Nephron progenitor cell (in vitro differentiated cells): ENCODE data around the gene RPGR.

Experiments used
- DNase-seq: peaks from one replicate; pipeline ENCODE4 v3.0.0; 2021
- H3K27ac Mint-ChIP-seq: 2 replicates; pipeline ENCODE4 v1.8.0; 2021; ENCODE audit warnings: mild to moderate bottlenecking, moderate library complexity, mixed read lengths
- H3K27me3 Mint-ChIP-seq: 2 replicates; pipeline ENCODE4 v1.8.0; 2021; ENCODE audit warnings: mild to moderate bottlenecking, low read depth, mixed read lengths; ENCODE audit not compliant: poor library complexity
- H3K36me3 Mint-ChIP-seq: 2 replicates; pipeline ENCODE4 v1.8.0; 2021; ENCODE audit warnings: low read depth, mixed read lengths
- H3K4me1 Mint-ChIP-seq: 2 replicates; pipeline ENCODE4 v1.8.0; 2021; ENCODE audit warnings: mixed read lengths
- H3K4me3 Mint-ChIP-seq: 2 replicates; pipeline ENCODE4 v1.8.0; 2021; ENCODE audit warnings: mild to moderate bottlenecking, moderate library complexity, mixed read lengths
- H3K9me3 Mint-ChIP-seq: 2 replicates; pipeline ENCODE4 v1.8.0; 2021; ENCODE audit warnings: mild to moderate bottlenecking, moderate library complexity, mixed read lengths
- CTCF ChIP-seq: fragments of 200-600 bp; sonication (generic); IDR thresholded peaks from 2 replicates; pipeline ENCODE4 v1.5.0; 2021; ENCODE audit warnings: antibody characterized with exemption

RPGR gene

GRCh38 chrX:38351346-38351745 is 24.0 kb upstream of the RPGR start:
- no peak overlapping the region for H3K4me3 Mint-ChIP-seq
- DNase-seq, result no peak
- peaks cover 14% of the 10 kb centered on the region for H3K9me3 Mint-ChIP-seq
- TF ChIP-seq CTCF, result no peak
- peaks cover 5% of the 10 kb centered on the region for H3K4me1 Mint-ChIP-seq
- no peak overlapping the region for H3K27ac Mint-ChIP-seq
- H3K27me3 Mint-ChIP-seq, result peaks cover 5% of the 10 kb centered on the region
- H3K36me3 Mint-ChIP-seq, result no peaks in the 10 kb centered on the region

GRCh38 chrX:38347136-38347535 is 19.8 kb upstream of the RPGR start:
- Mint-ChIP-seq H3K27me3 (peaks cover 7% of the 10 kb centered on the region), H3K27ac (no peak overlapping the region), H3K4me3 (no peak overlapping the region), H3K4me1 (no peaks in the 10 kb centered on the region), H3K36me3 (no peaks in the 10 kb centered on the region), H3K9me3 (peaks cover 15% of the 10 kb centered on the region)
- TF ChIP-seq CTCF, result no peak
- DNase-seq, result no peak

GRCh38 chrX:38346150-38346549 is 18.8 kb upstream of the RPGR start:
- Mint-ChIP-seq H3K36me3 (no peaks in the 10 kb centered on the region), H3K27me3 (peaks cover 7% of the 10 kb centered on the region), H3K9me3 (peaks cover 20% of the 10 kb centered on the region), H3K27ac (no peak overlapping the region), H3K4me3 (no peak overlapping the region), H3K4me1 (peaks cover 5% of the 10 kb centered on the region)
- no peak for TF ChIP-seq CTCF
- no peak for DNase-seq

GRCh38 chrX:38342853-38343778 is 15.8 kb upstream of the RPGR start:
- peaks cover 5% of the 10 kb centered on the region for H3K4me1 Mint-ChIP-seq
- no peaks in the 10 kb centered on the region for H3K36me3 Mint-ChIP-seq
- H3K27me3 Mint-ChIP-seq, result peaks cover 2% of the 10 kb centered on the region
- TF ChIP-seq CTCF, result no peak
- peaks cover 15% of the 10 kb centered on the region for H3K9me3 Mint-ChIP-seq
- H3K4me3 Mint-ChIP-seq, result no peak overlapping the region
- no peak for DNase-seq
- H3K27ac Mint-ChIP-seq, result no peak overlapping the region

- no peak overlapping the region for H3K4me3 Mint-ChIP-seq
- no peak for TF ChIP-seq CTCF
- no peak overlapping the region for H3K27ac Mint-ChIP-seq
- peaks cover 22% of the 10 kb centered on the region for H3K9me3 Mint-ChIP-seq
- DNase-seq, result no peak
- H3K4me1 Mint-ChIP-seq, result peaks cover 5% of the 10 kb centered on the region
- peaks cover 8% of the 10 kb centered on the region for H3K27me3 Mint-ChIP-seq
- H3K36me3 Mint-ChIP-seq, result no peaks in the 10 kb centered on the region
These were observed 14.1 kb upstream of the RPGR start for GRCh38 chrX:38341442-38341841.
